Neural progenitor cell (in vitro differentiated cells): ENCODE data around the gene HOXD11. TPM values are rescaled to one million over a fixed set of nuclear protein-coding genes. Genes with fewer than 3 reads are reported as not detected.

Experiments
- DNase-seq: peaks from one replicate; pipeline ENCODE4 v3.0.0-alpha.2; 2016; ENCODE audit warnings: low spot score
- H2AFZ ChIP-seq: fragments of 200-600 bp; sonication (generic); replicated peaks from 2 replicates; pipeline ENCODE4 v1.6.1; 2016; ENCODE audit warnings: antibody characterized with exemption
- H3F3A ChIP-seq: fragments of 200-600 bp; sonication (generic); 2 replicates; pipeline ENCODE4 v1.6.1; 2016; ENCODE audit warnings: antibody characterized with exemption, low read depth
- H3K27ac ChIP-seq: fragments of 200-600 bp; sonication (generic); 2 replicates; pipeline ENCODE4 v1.5.1; 2016; ENCODE audit warnings: mild to moderate bottlenecking
- H3K27me3 ChIP-seq: fragments of 200-600 bp; sonication (generic); 2 replicates; pipeline ENCODE4 v1.6.1; 2016; ENCODE audit warnings: mild to moderate bottlenecking, moderate library complexity
- H3K36me3 ChIP-seq: fragments of 200-600 bp; sonication (generic); 2 replicates; pipeline ENCODE4 v1.5.1; 2016
- H3K4me1 ChIP-seq: fragments of 200-600 bp; sonication (generic); 2 replicates; pipeline ENCODE4 v1.6.1; 2016; ENCODE audit warnings: mixed run types
- H3K4me2 ChIP-seq: fragments of 200-600 bp; sonication (generic); 2 replicates; pipeline ENCODE4 v1.6.1; 2016
- H3K4me3 ChIP-seq: fragments of 200-600 bp; sonication (generic); 2 replicates; pipeline ENCODE4 v1.5.1; 2016
- H3K79me2 ChIP-seq: fragments of 200-600 bp; sonication (generic); 2 replicates; pipeline ENCODE4 v1.6.1; 2016; ENCODE audit warnings: low read depth
- H3K9ac ChIP-seq: fragments of 200-600 bp; sonication (generic); 2 replicates; pipeline ENCODE4 v1.6.1; 2016
- H3K9me3 ChIP-seq: fragments of 200-600 bp; sonication (generic); 2 replicates; pipeline ENCODE4 v1.5.1; 2016; ENCODE audit warnings: low read depth
- H4K20me1 ChIP-seq: fragments of 200-600 bp; sonication (generic); 2 replicates; pipeline ENCODE4 v1.6.1; 2016; ENCODE audit warnings: low read depth
- H3K27ac Mint-ChIP-seq: 3 replicates; pipeline ENCODE4 v1.8.0; 2021; ENCODE audit warnings: mixed read lengths
- H3K27me3 Mint-ChIP-seq: 2 replicates; pipeline ENCODE4 v1.8.0; 2022; ENCODE audit warnings: low read depth, mild to moderate bottlenecking, inconsistent platforms, moderate library complexity, mixed read lengths; ENCODE audit not compliant: insufficient read depth
- H3K36me3 Mint-ChIP-seq: 3 replicates; pipeline ENCODE4 v1.8.0; 2021; ENCODE audit warnings: mixed read lengths
- H3K4me1 Mint-ChIP-seq: 3 replicates; pipeline ENCODE4 v1.8.0; 2021; ENCODE audit warnings: mixed read lengths
- H3K4me3 Mint-ChIP-seq: 3 replicates; pipeline ENCODE4 v1.8.0; 2021; ENCODE audit warnings: mild to moderate bottlenecking, moderate library complexity, mixed read lengths
- H3K9me3 Mint-ChIP-seq: 3 replicates; pipeline ENCODE4 v1.8.0; 2020; ENCODE audit warnings: mixed read lengths
- CTCF ChIP-seq: fragments of 200-600 bp; sonication (generic); IDR thresholded peaks from 2 replicates; pipeline ENCODE4 v1.5.1; 2017; ENCODE audit warnings: antibody characterized with exemption, mild to moderate bottlenecking
- EZH2 ChIP-seq: fragments of 200-600 bp; sonication (generic); IDR thresholded peaks from 2 replicates; pipeline ENCODE4 v1.6.1; 2017; ENCODE audit warnings: antibody characterized with exemption, mild to moderate bottlenecking, moderate library complexity
- EZH2phosphoT487 ChIP-seq: fragments of 200-600 bp; sonication (generic); IDR thresholded peaks from 2 replicates; pipeline ENCODE4 v1.6.1; 2017; ENCODE audit warnings: antibody characterized with exemption
- total RNA-seq: library from RNA; depleted of rRNA; stranded (reverse); fragments of >200 nt; gene quantifications from 2 replicates; pipeline ENCODE4 v1.2.3, GENCODE V29; 2015; ENCODE audit warnings: low replicate concordance

Gene HOXD11
- total RNA-seq, 1 donor from 2014 or later, result not detected

GRCh38 chr2:176084611-176085119 lies 22.4 kb upstream of the HOXD11 start:
- peaks cover 89% of the 10 kb centered on the region for H3K27me3 Mint-ChIP-seq
- Histone ChIP-seq H3K27ac (no peak overlapping the region), H4K20me1 (peaks cover 84% of the 10 kb centered on the region), H3K4me2 (no peak overlapping the region), H3K27me3 (peaks cover 100% of the 10 kb centered on the region), H3K4me3 (no peak overlapping the region), H3K36me3 (no peaks in the 10 kb centered on the region), H2AFZ (no peak overlapping the region), H3F3A (peaks cover 8% of the 10 kb centered on the region), H3K9me3 (no peaks in the 10 kb centered on the region), H3K79me2 (no peaks in the 10 kb centered on the region), H3K9ac (no peak overlapping the region), H3K4me1 (peaks cover 7% of the 10 kb centered on the region)
- no peak overlapping the region for H3K27ac Mint-ChIP-seq
- DNase-seq, result no peak
- no peak overlapping the region for H3K4me3 Mint-ChIP-seq
- no peaks in the 10 kb centered on the region for H3K36me3 Mint-ChIP-seq
- H3K4me1 Mint-ChIP-seq, result peaks cover 11% of the 10 kb centered on the region
- TF ChIP-seq EZH2 (peak; percentile 57), EZH2phosphoT487 (no peak)
- no peaks in the 10 kb centered on the region for H3K9me3 Mint-ChIP-seq

GRCh38 chr2:176085120-176085788 lies 21.8 kb upstream of the HOXD11 start:
- H3K4me1 ChIP-seq, result peaks cover 7% of the 10 kb centered on the region
- no peaks in the 10 kb centered on the region for H3K36me3 Mint-ChIP-seq
- peaks cover 6% of the 10 kb centered on the region for H3F3A ChIP-seq
- no peaks in the 10 kb centered on the region for H3K79me2 ChIP-seq
- H3K4me2 ChIP-seq, result peak overlapping the region; percentile 75
- no peak overlapping the region for H3K27ac Mint-ChIP-seq
- H3K9me3 ChIP-seq, result no peaks in the 10 kb centered on the region
- no peaks in the 10 kb centered on the region for H3K9me3 Mint-ChIP-seq
- H4K20me1 ChIP-seq, result peaks cover 89% of the 10 kb centered on the region
- peaks cover 11% of the 10 kb centered on the region for H3K4me1 Mint-ChIP-seq
- H3K36me3 ChIP-seq, result no peaks in the 10 kb centered on the region
- peaks cover 100% of the 10 kb centered on the region for H3K27me3 ChIP-seq
- no peak for DNase-seq
- peaks cover 95% of the 10 kb centered on the region for H3K27me3 Mint-ChIP-seq
- no peak overlapping the region for H3K9ac ChIP-seq
- H3K4me3 Mint-ChIP-seq, result peak overlapping the region; percentile 21
- TF ChIP-seq EZH2 (peak; percentile 93), EZH2phosphoT487 (peak; percentile 99), CTCF (no peak)
- peak overlapping the region; percentile 32 for H3K4me3 ChIP-seq
- H2AFZ ChIP-seq, result no peak overlapping the region
- no peak overlapping the region for H3K27ac ChIP-seq

GRCh38 chr2:176085861-176086771 lies 21.0 kb upstream of the HOXD11 start:
- peak overlapping the region; percentile 75 for H3K4me2 ChIP-seq
- peak overlapping the region; percentile 32 for H3K4me3 ChIP-seq
- H3K27ac ChIP-seq, result no peak overlapping the region
- H3K79me2 ChIP-seq, result no peaks in the 10 kb centered on the region
- no peak overlapping the region for H3K4me3 Mint-ChIP-seq
- H3K36me3 ChIP-seq, result no peaks in the 10 kb centered on the region
- no peaks in the 10 kb centered on the region for H3K9me3 ChIP-seq
- H4K20me1 ChIP-seq, result peaks cover 92% of the 10 kb centered on the region
- peak; percentile 78 for DNase-seq
- H3K27ac Mint-ChIP-seq, result no peak overlapping the region
- no peak overlapping the region for H3K9ac ChIP-seq
- peaks cover 3% of the 10 kb centered on the region for H3K9me3 Mint-ChIP-seq
- H3K4me1 ChIP-seq, result peaks cover 7% of the 10 kb centered on the region
- H2AFZ ChIP-seq, result no peak overlapping the region
- peaks cover 96% of the 10 kb centered on the region for H3K27me3 Mint-ChIP-seq
- TF ChIP-seq EZH2phosphoT487, result peak; percentile 49
- TF ChIP-seq CTCF, result peak; percentile 75
- no peak for TF ChIP-seq EZH2
- peaks cover 100% of the 10 kb centered on the region for H3K27me3 ChIP-seq
- no peaks in the 10 kb centered on the region for H3K36me3 Mint-ChIP-seq
- H3K4me1 Mint-ChIP-seq, result peaks cover 8% of the 10 kb centered on the region
- peaks cover 6% of the 10 kb centered on the region for H3F3A ChIP-seq
